ENCODE data around the gene CCDC144A. TPM values are rescaled to one million over a fixed set of nuclear protein-coding genes. Genes with fewer than 3 reads are reported as not detected.
"Not testable (repeated sequence)": the region's sequence is repeated elsewhere in the genome, so short reads cannot be mapped to it uniquely, and the experiment has no call there.

The CCDC144A gene
- total RNA-seq, 1 experiment from 2014 or later, result not detected

DNA sequence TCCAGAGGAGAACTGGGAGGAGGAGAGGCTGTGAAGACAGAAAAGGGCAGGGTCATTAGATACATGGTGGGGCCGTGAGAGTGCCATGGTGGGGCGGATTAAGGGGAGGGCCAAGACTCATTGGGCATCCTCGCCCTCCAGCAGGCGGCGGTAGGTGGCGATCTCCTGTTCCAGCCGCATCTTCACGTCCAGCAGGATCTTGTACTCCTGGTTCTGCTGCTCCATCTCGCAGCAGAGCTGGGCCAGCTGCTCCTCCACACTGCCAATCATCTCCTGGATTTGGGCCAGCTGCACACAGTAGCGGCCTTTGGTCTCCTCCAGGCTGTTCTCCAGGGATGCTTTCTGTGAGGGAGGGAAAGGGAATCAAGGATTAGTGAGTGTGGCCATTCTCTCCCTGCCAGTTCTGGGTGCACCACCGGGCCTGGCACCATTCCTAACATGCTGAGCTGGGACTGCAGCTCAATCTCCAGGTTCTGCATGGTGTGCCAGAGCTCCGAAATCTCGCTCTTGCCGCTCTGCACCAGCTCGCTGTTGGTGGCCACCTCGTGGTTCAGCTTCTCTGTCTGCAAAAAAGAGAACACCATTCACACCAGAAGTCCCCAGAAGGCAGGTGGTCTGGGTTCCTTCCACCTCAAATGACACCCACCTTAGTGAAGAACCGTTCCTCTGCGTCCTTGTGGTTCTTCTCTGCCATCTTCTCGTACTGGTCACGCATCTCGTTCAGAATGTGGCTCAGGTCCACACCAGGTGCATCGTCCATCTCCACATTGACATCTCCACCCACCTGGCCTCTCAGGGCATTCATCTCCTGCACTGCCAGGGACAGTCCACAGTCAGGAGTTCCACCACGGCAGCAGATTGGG, 129.0 kb downstream of the CCDC144A start:
- no peak for DNase-seq (ENCODE audit: low read depth)

DNA sequence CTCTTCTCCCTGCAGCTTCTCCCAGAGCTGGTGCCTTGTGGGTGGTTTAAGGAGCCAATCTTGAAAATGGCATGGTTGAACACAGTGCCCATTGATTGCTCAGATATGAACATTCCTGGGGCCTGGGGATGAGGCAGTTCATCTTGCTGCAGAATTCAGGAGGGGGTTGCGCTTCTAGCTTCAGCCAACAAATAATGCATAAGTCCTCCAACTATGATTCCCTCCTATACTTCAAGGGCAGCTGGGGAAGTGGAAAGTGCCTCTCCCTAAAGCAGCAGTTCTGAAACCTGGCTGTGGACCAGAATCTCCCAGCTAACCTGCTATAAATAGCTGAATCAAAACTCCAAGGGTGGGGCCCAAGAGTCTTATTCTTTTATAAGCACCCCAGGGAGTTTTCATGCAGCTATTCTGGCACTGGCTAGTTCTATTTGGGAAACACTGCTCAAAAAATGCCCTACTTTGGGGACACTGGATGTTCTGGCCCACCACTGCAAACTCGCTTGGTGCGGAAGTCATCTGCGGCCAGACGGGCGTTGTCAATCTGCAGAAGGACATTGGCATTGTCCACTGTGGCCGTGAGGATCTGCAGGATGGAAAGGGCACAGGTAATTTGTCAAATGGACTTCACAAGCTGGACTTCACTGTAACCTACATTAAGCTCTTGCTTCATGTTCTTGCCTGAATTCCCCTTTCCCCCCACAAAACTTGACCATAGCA, 130.3 kb downstream of the CCDC144A start:
- no peak for DNase-seq (ENCODE audit: low read depth)

DNA sequence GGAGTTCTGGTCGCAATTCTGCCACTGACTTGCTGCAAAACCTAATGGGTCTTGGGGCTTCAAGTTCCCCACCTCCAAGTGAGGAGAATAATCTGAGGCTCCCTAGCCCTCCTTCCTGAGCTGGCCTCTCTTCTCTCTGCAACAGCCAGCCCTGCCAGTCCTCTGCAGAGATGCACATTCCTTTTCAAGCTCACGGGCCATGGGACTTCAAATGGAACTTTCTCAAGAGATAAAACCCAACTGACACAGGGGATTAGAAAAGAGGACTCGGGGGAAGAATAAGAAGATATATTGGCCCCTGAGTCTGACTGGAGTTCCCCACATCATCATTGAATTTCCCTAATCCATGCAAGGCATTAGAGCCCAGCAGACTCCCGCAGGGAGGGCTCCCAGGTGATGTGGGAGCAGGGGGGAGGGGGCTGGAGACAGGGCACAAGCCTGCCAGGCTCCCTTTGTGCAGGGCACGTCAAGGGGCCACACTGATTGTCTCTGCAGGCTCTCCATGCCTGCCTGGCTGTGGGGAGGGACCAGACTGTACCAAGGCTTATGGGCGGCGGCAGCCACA, 131.0 kb downstream of the CCDC144A start:
- no peak for DNase-seq (ENCODE audit: low read depth)

DNA sequence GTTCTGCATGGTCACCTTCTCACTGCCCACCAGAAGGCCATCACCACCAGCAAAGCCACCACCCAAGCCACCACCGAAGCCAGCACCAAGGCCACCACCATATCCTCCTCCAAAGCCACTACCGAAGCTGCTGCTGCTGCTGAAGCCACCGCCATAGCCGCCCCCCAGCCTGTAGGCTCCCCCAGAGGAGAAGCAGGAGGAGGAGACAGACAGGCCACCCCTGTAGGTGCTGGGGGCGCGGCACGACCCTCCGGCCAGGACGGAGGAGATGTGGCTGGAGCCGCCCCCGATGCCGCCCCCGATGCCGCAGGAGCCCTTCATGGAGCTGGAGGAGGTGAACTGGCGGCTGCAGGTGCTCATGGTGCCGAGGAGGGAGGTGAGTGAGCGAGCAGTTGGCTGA, 132.1 kb downstream of the CCDC144A start:
- DNase-seq (ENCODE audit: low read depth), result not testable (repeated sequence)

DNA sequence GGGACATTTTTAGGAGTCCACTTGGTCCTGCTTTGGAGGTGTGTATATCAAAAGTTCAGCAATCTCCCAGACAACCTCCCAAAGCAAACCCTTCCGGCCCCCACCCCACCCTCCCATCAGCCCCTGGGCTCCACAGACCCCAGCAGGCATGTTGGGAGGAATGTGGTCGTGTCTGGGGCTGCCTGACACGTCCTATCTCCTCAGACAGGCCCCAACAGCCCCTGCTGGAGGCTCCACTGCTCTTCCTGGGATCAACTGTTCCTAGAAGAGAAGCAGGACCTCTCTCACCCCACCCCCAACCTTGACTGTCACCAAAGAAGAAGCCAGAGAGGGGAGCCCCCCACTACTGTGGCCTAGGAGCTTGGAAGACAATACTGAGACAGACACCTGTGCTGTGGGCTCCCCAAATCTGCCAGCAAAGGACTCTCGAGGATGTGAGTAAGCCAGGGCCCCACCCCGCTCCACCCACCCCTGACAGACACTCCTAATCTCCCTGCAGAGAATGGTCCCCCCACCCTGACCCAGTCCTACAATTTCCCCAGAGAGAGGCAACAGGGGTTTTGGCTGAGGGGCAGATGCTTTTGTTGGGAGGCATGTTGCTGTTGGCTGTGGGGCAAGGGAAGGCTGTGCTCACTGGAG, 133.8 kb downstream of the CCDC144A start:
- DNase-seq (ENCODE audit: low read depth), result not testable (repeated sequence)

Small RNAs within 50 kb of the gene (small RNA-seq; reads per million reads assigned to genes)
- gene AC022596.1 (not detected), gene RNU6-405P (not detected)

Other genes with a start within 250 kb of the CCDC144A start
- not detected in 2 replicates for gene LRRC75A, start 198.0 kb upstream of the CCDC144A start, total RNA-seq (2014; rRNA removed; shearing (Covaris generic))
- 0.07 and 0.16 TPM in 2 replicates for gene ZNF287, start 121.0 kb upstream of the CCDC144A start, total RNA-seq (2014; rRNA removed; shearing (Covaris generic))
- 2.2 and 4.8 TPM in 2 replicates for gene ZNF624, start 36.4 kb upstream of the CCDC144A start, total RNA-seq (2014; rRNA removed; shearing (Covaris generic))

Data from HT1080 (cell line).